Suprapubic skin (tissue), 4 donors: ENCODE data around the gene BRWD1. TPM values are rescaled to one million over a fixed set of nuclear protein-coding genes. Genes with fewer than 3 reads are reported as not detected.

Experiments used
- DNase-seq, 2 donors: peaks; one replicate each; pipeline ENCODE4 v3.0.0-alpha.2; 2019; ENCODE audit warnings: low spot score in 2 of 2
- H3K27ac ChIP-seq: fragments of 200-600 bp; sonication (generic); one replicate; pipeline ENCODE4 v1.5.1; 2019
- H3K27me3 ChIP-seq: fragments of 200-600 bp; sonication (generic); one replicate; pipeline ENCODE4 v1.5.1; 2019
- H3K36me3 ChIP-seq: fragments of 200-600 bp; sonication (generic); one replicate; pipeline ENCODE4 v1.5.1; 2019
- H3K4me1 ChIP-seq: fragments of 200-600 bp; sonication (generic); one replicate; pipeline ENCODE4 v1.5.1; 2019
- H3K4me3 ChIP-seq: fragments of 200-600 bp; sonication (generic); one replicate; pipeline ENCODE4 v1.5.1; 2019; ENCODE audit warnings: mild to moderate bottlenecking
- H3K9me3 ChIP-seq: fragments of 200-600 bp; sonication (generic); one replicate; pipeline ENCODE4 v1.5.1; 2019
- CTCF ChIP-seq, 2 donors: fragments of 200-600 bp in 1 of 2; fragments of 450-650 bp in 1 of 2; sonication (generic) in 1 of 2; IDR thresholded peaks; one replicate each; pipeline ENCODE4 v1.5.1; 2016 to 2019; ENCODE audit warnings: antibody characterized with exemption in 2 of 2, mild to moderate bottlenecking in 1 of 2, moderate library complexity in 1 of 2
- EP300 ChIP-seq: sonication (generic); formaldehyde crosslinking; IDR thresholded peaks from one replicate; pipeline ENCODE4 v1.6.1; 2017; ENCODE audit warnings: antibody characterized with exemption
- POLR2A ChIP-seq, 2 donors: fragments of 450-650 bp; IDR thresholded peaks; one replicate each; pipeline ENCODE4 v1.6.1; 2017; ENCODE audit warnings: antibody characterized with exemption in 2 of 2, mild to moderate bottlenecking in 2 of 2, moderate library complexity in 2 of 2
- POLR2AphosphoS5 ChIP-seq, 3 donors: sonication (generic); formaldehyde crosslinking; IDR thresholded peaks; one replicate each; pipeline ENCODE4 v1.6.1; 2017; ENCODE audit warnings: antibody characterized with exemption in 3 of 3
- WGBS: methylation state at CpG from one replicate; pipeline ENCODE4 v1.1.5; 2018; 5-methylcytosine and 5-hydroxymethylcytosine counted together
- total RNA-seq, 4 donors: library from RNA; depleted of rRNA; stranded (reverse); fragments of >200 nt; gene quantifications; one replicate each; pipeline ENCODE4 v1.1.0, GENCODE V29; 2016

The BRWD1 gene
- total RNA-seq, 4 donors from 2014 or later, result 45.7 to 143 (median 63.1) TPM

- peaks cover 6% of the 10 kb centered on the region for H3K4me1 ChIP-seq
- H3K9me3 ChIP-seq, result no peaks in the 10 kb centered on the region
- no peak for DNase-seq
- 93% methylated on average over 6 of the region's 6 CpGs for WGBS
- H3K27me3 ChIP-seq, result no peaks in the 10 kb centered on the region
- H3K36me3 ChIP-seq, result peaks cover 29% of the 10 kb centered on the region
- H3K4me3 ChIP-seq, result no peak overlapping the region
- no peak for TF ChIP-seq POLR2A (IDR thresholded peaks at IDR 0.05)
- TF ChIP-seq POLR2AphosphoS5 (IDR thresholded peaks at IDR 0.05), result no peak
- TF ChIP-seq EP300, result no peak
- TF ChIP-seq CTCF (IDR thresholded peaks at IDR 0.05), result no peak
- no peak overlapping the region for H3K27ac ChIP-seq
Observed at GRCh38 chr21:39341249-39341923, 28.0 kb upstream of the BRWD1 start.

GRCh38 chr21:39340687-39341086, 27.3 kb upstream of the BRWD1 start:
- no peak for DNase-seq

GRCh38 chr21:39339231-39339630, 25.8 kb upstream of the BRWD1 start:
- WGBS, result 96% methylated on average over 2 of the region's 2 CpGs
- H3K4me1 ChIP-seq, result no peaks in the 10 kb centered on the region
- TF ChIP-seq EP300 (no peak), POLR2A (IDR thresholded peaks at IDR 0.05) (no peak), POLR2AphosphoS5 (IDR thresholded peaks at IDR 0.05) (no peak), CTCF (IDR thresholded peaks at IDR 0.05) (no peak)

More at GRCh38 chr21:39340687-39341086, 27.3 kb upstream of the BRWD1 start:
- Histone ChIP-seq H3K9me3 (no peaks in the 10 kb centered on the region), H3K4me3 (no peak overlapping the region), H3K36me3 (peaks cover 29% of the 10 kb centered on the region), H3K27me3 (no peaks in the 10 kb centered on the region), H3K4me1 (peaks cover 5% of the 10 kb centered on the region), H3K27ac (no peak overlapping the region)
- TF ChIP-seq POLR2AphosphoS5 (IDR thresholded peaks at IDR 0.05), result no peak
- TF ChIP-seq CTCF (IDR thresholded peaks at IDR 0.05), result no peak
- no peak for TF ChIP-seq EP300
- no peak for TF ChIP-seq POLR2A (IDR thresholded peaks at IDR 0.05)
- 92% methylated on average over 6 of the region's 6 CpGs for WGBS

GRCh38 chr21:39336457-39337008, 23.1 kb upstream of the BRWD1 start:
- Histone ChIP-seq H3K4me3 (no peak overlapping the region), H3K27ac (no peak overlapping the region)
- 60% methylated on average over 13 of the region's 13 CpGs for WGBS

More at GRCh38 chr21:39339231-39339630, 25.8 kb upstream of the BRWD1 start:
- no peak for DNase-seq
- no peaks in the 10 kb centered on the region for H3K27me3 ChIP-seq
- no peak overlapping the region for H3K27ac ChIP-seq
- H3K9me3 ChIP-seq, result no peaks in the 10 kb centered on the region
- H3K4me3 ChIP-seq, result no peak overlapping the region
- H3K36me3 ChIP-seq, result peaks cover 24% of the 10 kb centered on the region

More at GRCh38 chr21:39336457-39337008, 23.1 kb upstream of the BRWD1 start:
- Histone ChIP-seq H3K27me3 (no peaks in the 10 kb centered on the region), H3K9me3 (no peaks in the 10 kb centered on the region), H3K4me1 (no peaks in the 10 kb centered on the region), H3K36me3 (peaks cover 7% of the 10 kb centered on the region)
- DNase-seq, result no peak
- no peak for TF ChIP-seq POLR2A (IDR thresholded peaks at IDR 0.05)
- no peak for TF ChIP-seq POLR2AphosphoS5 (IDR thresholded peaks at IDR 0.05)
- TF ChIP-seq CTCF (IDR thresholded peaks at IDR 0.05), result no peak
- no peak for TF ChIP-seq EP300
